HCT116 (cell line): ENCODE results near the gene THRB. TPM values are rescaled to one million over a fixed set of nuclear protein-coding genes. Genes with fewer than 3 reads are reported as not detected.

Source experiments
- ATAC-seq: fragments of 200-7000 bp; cut with Tn5 transposase; 2 replicates; pipeline ENCODE4 v1.9.1; 2020; ENCODE audit warnings: mild to moderate bottlenecking, moderate library complexity
- BruUV-seq: library from RNA; stranded (reverse); fragments of 400-500 nt; replicated peaks from 2 replicates; lab custom pipeline; 2021; lab: Mats Ljungman, UMichigan
- CTCF ChIA-PET: fragments of 300-600 bp; sonication (Branson Sonifier 250); formaldehyde crosslinking; loops from one replicate; lab custom pipeline; 2021; ENCODE audit warnings: antibody characterized with exemption; lab: Charles Lee
- POLR2A ChIA-PET: fragments of 300-600, 350-600 bp; sonication (Branson Sonifier 250); formaldehyde crosslinking; loops from one replicate; lab custom pipeline; 2021; ENCODE audit warnings: antibody characterized with exemption; lab: Charles Lee
- RAD21 ChIA-PET, 2 experiments: fragments of 300-600 bp; sonication (Branson Sonifier 250); formaldehyde crosslinking; loops; one replicate each; lab custom pipeline; 2023; ENCODE audit warnings: low total read pairs in 2 of 2; ENCODE audit not compliant: uncharacterized antibody in 2 of 2, unreplicated experiment in 2 of 2, low non-redundant PET in 1 of 2; lab: Charles Lee
- DNase-seq: peaks from one replicate; pipeline ENCODE4 v3.0.0-alpha.2; 2010; ENCODE audit warnings: low read depth, low spot score
- H2AFZ ChIP-seq: fragments of 200-600 bp; shearing (Covaris generic), sonication (generic); 2 replicates; pipeline ENCODE4 v1.6.1; 2017; ENCODE audit warnings: low read depth, mixed run types, mixed read lengths, antibody characterized with exemption, low read length; ENCODE audit not compliant: poor library complexity, severe bottlenecking
- H3K27ac ChIP-seq: 2 replicates; pipeline ENCODE4 v1.5.1; 2012; ENCODE audit warnings: low read depth, low read length
- H3K27me3 ChIP-seq: fragments of 200-600 bp; sonication (generic); 2 replicates; pipeline ENCODE4 v1.6.1; 2016; ENCODE audit warnings: mixed run types, low read length, mixed read lengths; ENCODE audit not compliant: insufficient read depth
- H3K36me3 ChIP-seq, 2 experiments: fragments of 200-500 bp in 1 of 2; fragments of 200-600 bp in 1 of 2; sonication (Bioruptor generic) in 1 of 2; sonication (generic) in 1 of 2; 2 replicates each; pipeline versions ENCODE4 v1.5.1 to v1.6.1; 2014 to 2016; ENCODE audit warnings: low read length in 2 of 2, inconsistent platforms in 1 of 2, mixed read lengths in 1 of 2, mixed run types in 1 of 2; ENCODE audit not compliant: insufficient read depth in 2 of 2, control insufficient read depth in 1 of 2
- H3K4me1 ChIP-seq, 2 experiments: fragments of 200-600 bp in 1 of 2; sonication (generic) in 1 of 2; 2 replicates each; pipeline versions ENCODE4 v1.5.1 to v1.6.1; 2012 to 2017; ENCODE audit warnings: low read length in 2 of 2, inconsistent platforms in 1 of 2, mild to moderate bottlenecking in 1 of 2, mixed read lengths in 1 of 2, mixed run types in 1 of 2, moderate library complexity in 1 of 2; ENCODE audit not compliant: insufficient read depth in 2 of 2, control insufficient read depth in 1 of 2
- H3K4me2 ChIP-seq: fragments of 200-600 bp; sonication (generic); 2 replicates; pipeline ENCODE4 v1.6.1; 2017; ENCODE audit warnings: mixed run types, low read length, mixed read lengths
- H3K4me3 ChIP-seq, 2 experiments: fragments of 200-600 bp in 1 of 2; sonication (generic) in 1 of 2; replicated peaks in 1 of 2; 2 replicates each; pipeline ENCODE4 v1.5.1; 2011 to 2016; ENCODE audit warnings: low read length in 2 of 2, control low read depth in 1 of 2, low read depth in 1 of 2, mild to moderate bottlenecking in 1 of 2, mixed read lengths in 1 of 2, mixed run types in 1 of 2
- H3K79me2 ChIP-seq: fragments of 200-600 bp; sonication (generic); 2 replicates; pipeline ENCODE4 v1.6.1; 2017; ENCODE audit warnings: mild to moderate bottlenecking, mixed run types, low read length, moderate library complexity, mixed read lengths; ENCODE audit not compliant: insufficient read depth
- H3K9ac ChIP-seq: fragments of 200-600 bp; sonication (generic); 2 replicates; pipeline ENCODE4 v1.6.1; 2016; ENCODE audit warnings: low read length, mixed read lengths
- H3K9me2 ChIP-seq: fragments of 200-600 bp; sonication (generic), shearing (Covaris generic); 2 replicates; pipeline ENCODE4 v1.6.1; 2017; ENCODE audit warnings: mixed run types, mild to moderate bottlenecking, moderate library complexity; ENCODE audit not compliant: insufficient read depth
- H3K9me3 ChIP-seq, 2 experiments: fragments of 200-500 bp in 1 of 2; fragments of 200-600 bp in 1 of 2; sonication (Bioruptor generic) in 1 of 2; sonication (generic) in 1 of 2; 2 replicates each; pipeline ENCODE4 v1.6.1; 2014 to 2017; ENCODE audit warnings: low read length in 2 of 2, mixed read lengths in 2 of 2, inconsistent platforms in 1 of 2, low read depth in 1 of 2, mild to moderate bottlenecking in 1 of 2, mixed run types in 1 of 2, moderate library complexity in 1 of 2; ENCODE audit not compliant: control insufficient read depth in 1 of 2, insufficient read depth in 1 of 2
- H4K20me1 ChIP-seq: fragments of 200-600 bp; sonication (generic), shearing (Covaris generic); 2 replicates; pipeline ENCODE4 v1.6.1; 2017; ENCODE audit warnings: mixed run types, mild to moderate bottlenecking, moderate library complexity; ENCODE audit not compliant: insufficient read depth
- CBX3 ChIP-seq: IDR thresholded peaks from 2 replicates; pipeline ENCODE4 v1.6.1; 2012; ENCODE audit warnings: low read depth
- EGR1 ChIP-seq: IDR thresholded peaks from 2 replicates; pipeline ENCODE4 v1.6.1; 2012; ENCODE audit warnings: low read depth
- ELF1 ChIP-seq: IDR thresholded peaks from 2 replicates; pipeline ENCODE4 v1.6.1; 2012; ENCODE audit warnings: low read depth, borderline replicate concordance
- EZH2 ChIP-seq: fragments of 200-600 bp; sonication (generic); IDR thresholded peaks from 2 replicates; pipeline ENCODE4 v1.6.1; 2017; ENCODE audit warnings: antibody characterized with exemption, mixed run types
- EZH2phosphoT487 ChIP-seq: fragments of 200-600 bp; IDR thresholded peaks from 2 replicates; pipeline ENCODE4 v1.6.1; 2018; ENCODE audit warnings: antibody characterized with exemption, borderline replicate concordance
- MAX ChIP-seq: IDR thresholded peaks from 2 replicates; pipeline ENCODE4 v1.6.1; 2012
- POLR2A ChIP-seq: IDR thresholded peaks from 2 replicates; pipeline ENCODE4 v1.7.0; 2011; ENCODE audit warnings: borderline replicate concordance; ENCODE audit not compliant: insufficient read depth, insufficient read length; ENCODE audit errors: extremely low read depth
- POLR2AphosphoS5 ChIP-seq: IDR thresholded peaks from 2 replicates; pipeline ENCODE4 v1.6.1; 2011; ENCODE audit warnings: mild to moderate bottlenecking, low read depth, low read length, moderate library complexity
- RAD21 ChIP-seq: IDR thresholded peaks from 2 replicates; pipeline ENCODE4 v1.6.1; 2012; ENCODE audit warnings: low read depth, mild to moderate bottlenecking
- SIN3A ChIP-seq: IDR thresholded peaks from 2 replicates; pipeline ENCODE4 v1.6.1; 2012; ENCODE audit warnings: low read depth
- SP1 ChIP-seq: IDR thresholded peaks from 2 replicates; pipeline ENCODE4 v1.6.1; 2012; ENCODE audit warnings: low read depth
- SRF ChIP-seq: IDR thresholded peaks from 2 replicates; pipeline ENCODE4 v1.6.1; 2012; ENCODE audit warnings: low read depth
- TCF7L2 ChIP-seq: IDR thresholded peaks from 2 replicates; pipeline ENCODE4 v1.7.0; 2011; ENCODE audit warnings: borderline replicate concordance, inconsistent platforms; ENCODE audit not compliant: insufficient read depth, insufficient read length; ENCODE audit errors: extremely low read depth
- YY1 ChIP-seq: IDR thresholded peaks from 2 replicates; pipeline ENCODE4 v1.6.1; 2011; ENCODE audit warnings: low read length, low read depth, moderate library complexity, mild to moderate bottlenecking; ENCODE audit not compliant: insufficient replicate concordance; ENCODE audit errors: extremely low read depth
- ZBTB33 ChIP-seq: IDR thresholded peaks from 2 replicates; pipeline ENCODE4 v1.6.1; 2011; ENCODE audit warnings: mild to moderate bottlenecking, low read length, moderate library complexity; ENCODE audit not compliant: insufficient replicate concordance; ENCODE audit errors: extremely low read depth
- ZNF274 ChIP-seq: fragments of 200-500 bp; sonication (Bioruptor generic); IDR thresholded peaks from 2 replicates; pipeline ENCODE4 v1.6.1; 2014; ENCODE audit warnings: mild to moderate bottlenecking, low read depth, low read length, inconsistent platforms
- intact Hi-C: fragments of 100-400 bp; cut with micrococcal nuclease; formaldehyde crosslinking; loops from 2 replicates; pipeline ENCODE4 v1.10.0; 2022
- total RNA-seq: library from RNA; stranded (reverse); gene quantifications from one replicate; pipeline ENCODE4 v1.2.1, GENCODE V29; 2021; ENCODE audit not compliant: unreplicated experiment
- TF ChIP-seq, protein P1 (sequence below): IDR thresholded peaks from 2 replicates; pipeline ENCODE4 v1.6.1; 2012
- TF ChIP-seq, protein P2 (sequence below): IDR thresholded peaks from 2 replicates; pipeline ENCODE4 v1.6.1; 2012; ENCODE audit warnings: low read depth

THRB gene
- total RNA-seq, 1 experiment from 2014 or later, result 2.5 TPM

- ATAC-seq, result no peak
- intact Hi-C loops, result no loop called here
- CTCF ChIA-PET, result no interaction called here
Observed at GRCh38 chr3:24323272-24323671, 171.4 kb downstream of the THRB start.

More at GRCh38 chr3:24323272-24323671, 171.4 kb downstream of the THRB start:
- no peak overlapping the region for H3K9ac ChIP-seq
- H3K9me3 ChIP-seq, result no peaks in the 10 kb centered on the region
- H3K4me2 ChIP-seq, result no peak overlapping the region
- DNase-seq, result no peak
- H3K4me1 ChIP-seq, result peaks cover 0 to 8% of the 10 kb centered on the region in 2 experiments; a peak in 2 of 4 replicates
- RAD21 ChIA-PET, result no interaction called here
- no peaks in the 10 kb centered on the region for H4K20me1 ChIP-seq
- no peak for TF ChIP-seq EGR1
- no peak for TF ChIP-seq RAD21
- no peak for TF ChIP-seq ELF1
- no peak for TF ChIP-seq YY1
- TF ChIP-seq ZNF274, result no peak
- no peak for TF ChIP-seq EZH2
- no peak for TF ChIP-seq SIN3A
- TF ChIP-seq SRF, result no peak
- no peak for TF ChIP-seq CBX3
- TF ChIP-seq, protein P1, sequence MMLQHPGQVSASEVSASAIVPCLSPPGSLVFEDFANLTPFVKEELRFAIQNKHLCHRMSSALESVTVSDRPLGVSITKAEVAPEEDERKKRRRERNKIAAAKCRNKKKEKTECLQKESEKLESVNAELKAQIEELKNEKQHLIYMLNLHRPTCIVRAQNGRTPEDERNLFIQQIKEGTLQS, result no peak
- no peak for TF ChIP-seq TCF7L2
- no peak for TF ChIP-seq POLR2AphosphoS5
- no peak for TF ChIP-seq POLR2A
- no peak for TF ChIP-seq SP1
- TF ChIP-seq, protein P2, sequence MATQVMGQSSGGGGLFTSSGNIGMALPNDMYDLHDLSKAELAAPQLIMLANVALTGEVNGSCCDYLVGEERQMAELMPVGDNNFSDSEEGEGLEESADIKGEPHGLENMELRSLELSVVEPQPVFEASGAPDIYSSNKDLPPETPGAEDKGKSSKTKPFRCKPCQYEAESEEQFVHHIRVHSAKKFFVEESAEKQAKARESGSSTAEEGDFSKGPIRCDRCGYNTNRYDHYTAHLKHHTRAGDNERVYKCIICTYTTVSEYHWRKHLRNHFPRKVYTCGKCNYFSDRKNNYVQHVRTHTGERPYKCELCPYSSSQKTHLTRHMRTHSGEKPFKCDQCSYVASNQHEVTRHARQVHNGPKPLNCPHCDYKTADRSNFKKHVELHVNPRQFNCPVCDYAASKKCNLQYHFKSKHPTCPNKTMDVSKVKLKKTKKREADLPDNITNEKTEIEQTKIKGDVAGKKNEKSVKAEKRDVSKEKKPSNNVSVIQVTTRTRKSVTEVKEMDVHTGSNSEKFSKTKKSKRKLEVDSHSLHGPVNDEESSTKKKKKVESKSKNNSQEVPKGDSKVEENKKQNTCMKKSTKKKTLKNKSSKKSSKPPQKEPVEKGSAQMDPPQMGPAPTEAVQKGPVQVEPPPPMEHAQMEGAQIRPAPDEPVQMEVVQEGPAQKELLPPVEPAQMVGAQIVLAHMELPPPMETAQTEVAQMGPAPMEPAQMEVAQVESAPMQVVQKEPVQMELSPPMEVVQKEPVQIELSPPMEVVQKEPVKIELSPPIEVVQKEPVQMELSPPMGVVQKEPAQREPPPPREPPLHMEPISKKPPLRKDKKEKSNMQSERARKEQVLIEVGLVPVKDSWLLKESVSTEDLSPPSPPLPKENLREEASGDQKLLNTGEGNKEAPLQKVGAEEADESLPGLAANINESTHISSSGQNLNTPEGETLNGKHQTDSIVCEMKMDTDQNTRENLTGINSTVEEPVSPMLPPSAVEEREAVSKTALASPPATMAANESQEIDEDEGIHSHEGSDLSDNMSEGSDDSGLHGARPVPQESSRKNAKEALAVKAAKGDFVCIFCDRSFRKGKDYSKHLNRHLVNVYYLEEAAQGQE, result no peak
- TF ChIP-seq ZBTB33, result no peak
- no peak for TF ChIP-seq EZH2phosphoT487
- TF ChIP-seq MAX, result no peak
- H3K9me2 ChIP-seq, result no peaks in the 10 kb centered on the region
- no peaks in the 10 kb centered on the region for H3K79me2 ChIP-seq
- no TSS peak for BruUV-seq
- POLR2A ChIA-PET, result no interaction called here
- H3K27ac ChIP-seq, result no peak overlapping the region
- H3K4me3 ChIP-seq, result no peak overlapping the region
- no peaks in the 10 kb centered on the region for H3K36me3 ChIP-seq
- H3K27me3 ChIP-seq, result no peaks in the 10 kb centered on the region
- no peak overlapping the region for H2AFZ ChIP-seq
